ENCODE data around the gene SIGLEC1.

SIGLEC1 gene

GRCh38 chr20:3727401-3728021, 15.1 kb upstream of the SIGLEC1 start:
- no peak for DNase-seq

GRCh38 chr20:3724356-3724755, 12.0 kb upstream of the SIGLEC1 start:
- DNase-seq: no peak

- no peak for DNase-seq
Measured at GRCh38 chr20:3723284-3723683, 10.9 kb upstream of the SIGLEC1 start.

GRCh38 chr20:3721912-3722311, 9.5 kb upstream of the SIGLEC1 start:
- DNase-seq: no peak

- no peak for DNase-seq
Measured at GRCh38 chr20:3720626-3721025, 8.2 kb upstream of the SIGLEC1 start.

- no peak for DNase-seq
Measured at GRCh38 chr20:3720068-3720467, 7.7 kb upstream of the SIGLEC1 start.

- no peak for DNase-seq
Measured at GRCh38 chr20:3719046-3719445, 6.6 kb upstream of the SIGLEC1 start.

- DNase-seq: peak; percentile 70
Measured at GRCh38 chr20:3716195-3716834, 3.9 kb upstream of the SIGLEC1 start.

- no peak for DNase-seq
Measured at GRCh38 chr20:3714092-3714491, 1.7 kb upstream of the SIGLEC1 start.

GRCh38 chr20:3711484-3711941, 887 bp downstream of the SIGLEC1 start:
- no peak for DNase-seq

GRCh38 chr20:3710703-3711483, 1.5 kb downstream of the SIGLEC1 start:
- peak; percentile 91 for DNase-seq

- no peak for DNase-seq
Measured at GRCh38 chr20:3710011-3710466, 2.4 kb downstream of the SIGLEC1 start.

- no peak for DNase-seq
Measured at GRCh38 chr20:3707508-3707899, 4.9 kb downstream of the SIGLEC1 start.

GRCh38 chr20:3706774-3707507, 5.5 kb downstream of the SIGLEC1 start:
- no peak for DNase-seq

GRCh38 chr20:3705970-3706739, 6.2 kb downstream of the SIGLEC1 start:
- DNase-seq: no peak

- no peak for DNase-seq
Measured at GRCh38 chr20:3705491-3705969, 6.9 kb downstream of the SIGLEC1 start.

- DNase-seq: no peak
Measured at GRCh38 chr20:3704087-3704486, 8.3 kb downstream of the SIGLEC1 start.

- DNase-seq: no peak
Measured at GRCh38 chr20:3702611-3703391, 9.6 kb downstream of the SIGLEC1 start.

- no peak for DNase-seq
Measured at GRCh38 chr20:3701061-3701998, 11.1 kb downstream of the SIGLEC1 start.

- no peak for DNase-seq
Measured at GRCh38 chr20:3699037-3699436, 13.4 kb downstream of the SIGLEC1 start.
